Myocyte (in vitro differentiated cells): ENCODE measurements around the gene GAS2L1. TPM values are rescaled to one million over a fixed set of nuclear protein-coding genes. Genes with fewer than 3 reads are reported as not detected.

Experiments used
- microRNA-seq: library from miRNA; unstranded; fragments of <30 nt; microRNA quantifications from one replicate; pipeline ENCODE4, GENCODE V29; 2016
- total RNA-seq: library from RNA; depleted of rRNA; stranded (reverse); fragments of >200 nt; gene quantifications from 2 replicates; pipeline ENCODE4 v1.2.3, GENCODE V29; 2014

Gene GAS2L1
- total RNA-seq, 1 donor from 2014 or later: 20.4 TPM

Small RNA genes within 50 kb of the gene (microRNA-seq; reads per million reads assigned to microRNA genes)
- 2.1 reads per million, percentile 7 among the genes with 10 or more reads in this experiment for gene MIR3653

Other genes with a start within 250 kb of the GAS2L1 start
- gene C22orf31, start 244.8 kb upstream of the GAS2L1 start, total RNA-seq: not detected in 2 replicates
- 78.1 and 84.1 TPM in 2 replicates for gene KREMEN1, start 233.6 kb upstream of the GAS2L1 start, total RNA-seq
- gene EMID1, start 100.8 kb upstream of the GAS2L1 start, total RNA-seq: 2.3 and 4.0 TPM in 2 replicates
- gene RHBDD3, start 38.7 kb upstream of the GAS2L1 start, total RNA-seq: 47.7 and 48.4 TPM in 2 replicates
- gene EWSR1, start 38.4 kb upstream of the GAS2L1 start, total RNA-seq: 232 and 242 TPM in 2 replicates
- 2.5 and 9.5 TPM in 2 replicates for gene RASL10A, start 9.0 kb downstream of the GAS2L1 start, total RNA-seq
- gene AP1B1, start 81.9 kb downstream of the GAS2L1 start, total RNA-seq: 39.9 and 43.3 TPM in 2 replicates
- not detected in 2 replicates for gene RFPL1, start 131.9 kb downstream of the GAS2L1 start, total RNA-seq
- gene NEFH, start 173.6 kb downstream of the GAS2L1 start, total RNA-seq: 1.8 and 2.0 TPM in 2 replicates
- gene THOC5, start 247.1 kb downstream of the GAS2L1 start, total RNA-seq: 28.7 and 34.9 TPM in 2 replicates